ENCODE results near the gene DESI1. TPM values are rescaled to one million over a fixed set of nuclear protein-coding genes. Genes with fewer than 3 reads are reported as not detected.
"Not testable (repeated sequence)": the region's sequence is repeated elsewhere in the genome, so short reads cannot be mapped to it uniquely, and the experiment has no call there.

Gene DESI1
- total RNA-seq, 1 experiment from 2014 or later = 30.2 TPM

- H3K27ac Mint-ChIP-seq = no peak overlapping the region
- Histone ChIP-seq H2BK15ac (ENCODE audit: low read depth, low read length) (no peak overlapping the region), H3K23me2 (ENCODE audit: insufficient read length, low read depth, low read length, poor library complexity, severe bottlenecking) (no peaks in the 10 kb centered on the region), H3K18ac (ENCODE audit: insufficient read length, low read depth, low read length) (no peak overlapping the region), H3K27me3 (ENCODE audit: insufficient read depth, low read length) (no peaks in the 10 kb centered on the region), H3K4me2 (ENCODE audit: insufficient read depth, insufficient read length, low read length) (no peak overlapping the region), H3K23ac (ENCODE audit: insufficient read length, low read depth, low read length) (no peak overlapping the region), H2BK20ac (ENCODE audit: low read depth, low read length, poor library complexity, severe bottlenecking) (no peak overlapping the region), H3K14ac (ENCODE audit: insufficient read depth, low read length) (no peak overlapping the region), H3K9ac (ENCODE audit: extremely low read depth, insufficient read length, low read length) (no peak overlapping the region), H2BK120ac (ENCODE audit: low read depth, low read length, poor library complexity, severe bottlenecking) (no peak overlapping the region), H2BK5ac (ENCODE audit: insufficient read length, low read length) (no peak overlapping the region), H2BK12ac (ENCODE audit: insufficient read length, low read depth, low read length) (no peak overlapping the region), H3K79me1 (ENCODE audit: insufficient read depth, low read depth, low read length, poor library complexity, severe bottlenecking) (peaks cover 2% of the 10 kb centered on the region), H3K79me2 (ENCODE audit: insufficient read depth, low read length) (peaks cover 3% of the 10 kb centered on the region; the same call in 1 of the 2 replicates), H2AFZ (ENCODE audit: low read length) (no peak overlapping the region), H4K91ac (ENCODE audit: insufficient read length, low read depth, low read length) (no peak overlapping the region), H4K20me1 (ENCODE audit: control insufficient read depth, insufficient read depth, insufficient read length) (no peaks in the 10 kb centered on the region), H4K8ac (replicated peaks; ENCODE audit: insufficient read length, low read depth, low read length) (no peak overlapping the region), H2AK5ac (ENCODE audit: insufficient read length, low read length) (no peak overlapping the region), H4K5ac (ENCODE audit: insufficient read length, low read depth, low read length) (no peak overlapping the region), H3K27ac (ENCODE audit: insufficient read length, low read depth, low read length) (no peak overlapping the region), H3K56ac (ENCODE audit: insufficient read length, low read depth, low read length) (no peak overlapping the region), H3T11ph (ENCODE audit: low read length) (no peak overlapping the region), H3K9me3 (ENCODE audit: control insufficient read depth, low read depth, low read length) (no peaks in the 10 kb centered on the region), H3K4ac (ENCODE audit: low read depth, low read length) (no peak overlapping the region), H3K4me1 (ENCODE audit: insufficient read depth, low read length) (no peaks in the 10 kb centered on the region)
- H3K27me3 Mint-ChIP-seq (ENCODE audit: low read depth) = no peaks in the 10 kb centered on the region
- H3K36me3 Mint-ChIP-seq (ENCODE audit: insufficient read depth in 1 of 3, low read depth in 3 of 3) = peaks cover 61 to 89% (median 85%) of the 10 kb centered on the region in 3 experiments
- WGBS (ENCODE audit: extremely low coverage, insufficient read length, low lambda C conversion rate) = no CpG with 5 or more reads among the region's 7 CpGs
- no peak overlapping the region for H3K4me3 Mint-ChIP-seq
- H3K9me3 Mint-ChIP-seq = peaks cover 0 to 7% of the 10 kb centered on the region in 2 experiments; a peak in 1 of 5 replicates
- DNase-seq = no peak
- no peak for TF ChIP-seq CTCF (conservative IDR thresholded peaks at IDR 0.05)
- no peaks in the 10 kb centered on the region for H3K4me1 Mint-ChIP-seq
These were observed 15.6 kb upstream of the DESI1 start for GRCh38 chr22:41636467-41636866.

GRCh38 chr22:41634610-41635009, 13.8 kb upstream of the DESI1 start:
- not testable (repeated sequence) for H3K9me3 ChIP-seq (ENCODE audit: control insufficient read depth, low read depth, low read length); H3K23me2 ChIP-seq (ENCODE audit: insufficient read length, low read depth, low read length, poor library complexity, severe bottlenecking); H3K4me1 Mint-ChIP-seq; DNase-seq; H2AFZ ChIP-seq (ENCODE audit: low read length); H4K5ac ChIP-seq (ENCODE audit: insufficient read length, low read depth, low read length); H3K23ac ChIP-seq (ENCODE audit: insufficient read length, low read depth, low read length); H3K4me2 ChIP-seq (ENCODE audit: insufficient read depth, insufficient read length, low read length); H3K79me1 ChIP-seq (ENCODE audit: insufficient read depth, low read depth, low read length, poor library complexity, severe bottlenecking); H3K4me1 ChIP-seq (ENCODE audit: insufficient read depth, low read length); H3K4me3 Mint-ChIP-seq; H3K18ac ChIP-seq (ENCODE audit: insufficient read length, low read depth, low read length); H3K4ac ChIP-seq (ENCODE audit: low read depth, low read length); H3K27me3 ChIP-seq (ENCODE audit: insufficient read depth, low read length); H4K8ac ChIP-seq (replicated peaks; ENCODE audit: insufficient read length, low read depth, low read length); H4K20me1 ChIP-seq (ENCODE audit: control insufficient read depth, insufficient read depth, insufficient read length); H3K27me3 Mint-ChIP-seq (ENCODE audit: low read depth); H4K91ac ChIP-seq (ENCODE audit: insufficient read length, low read depth, low read length); H2BK12ac ChIP-seq (ENCODE audit: insufficient read length, low read depth, low read length); H2BK120ac ChIP-seq (ENCODE audit: low read depth, low read length, poor library complexity, severe bottlenecking); H3K9ac ChIP-seq (ENCODE audit: extremely low read depth, insufficient read length, low read length); H3K27ac Mint-ChIP-seq; H2BK20ac ChIP-seq (ENCODE audit: low read depth, low read length, poor library complexity, severe bottlenecking); H2BK5ac ChIP-seq (ENCODE audit: insufficient read length, low read length); H3K27ac ChIP-seq (ENCODE audit: insufficient read length, low read depth, low read length); H3T11ph ChIP-seq (ENCODE audit: low read length); H3K56ac ChIP-seq (ENCODE audit: insufficient read length, low read depth, low read length); H2AK5ac ChIP-seq (ENCODE audit: insufficient read length, low read length); H2BK15ac ChIP-seq (ENCODE audit: low read depth, low read length); H3K14ac ChIP-seq (ENCODE audit: insufficient read depth, low read length); H3K79me2 ChIP-seq (ENCODE audit: insufficient read depth, low read length)
- no CpG with 5 or more reads among the region's 8 CpGs for WGBS (ENCODE audit: extremely low coverage, insufficient read length, low lambda C conversion rate)
- H3K36me3 Mint-ChIP-seq (ENCODE audit: insufficient read depth in 1 of 3, low read depth in 3 of 3) = peaks cover 58 to 84% (median 82%) of the 10 kb centered on the region in 3 experiments
- H3K9me3 Mint-ChIP-seq = peaks cover 2 to 10% of the 10 kb centered on the region in 2 experiments; a peak in 1 of 5 replicates

Measured in H9 (cell line).